HK-2 (cell line): ENCODE results near the gene TBCC.

Experiments
- DNase-seq: peaks from one replicate; pipeline ENCODE4 v3.0.0-alpha.2; 2018; ENCODE audit not compliant: unreplicated experiment

TBCC gene

GRCh38 chr6:42771741-42772100, 25.8 kb upstream of the TBCC start:
- DNase-seq: no peak

- DNase-seq: no peak
Observed at GRCh38 chr6:42769836-42770235, 23.9 kb upstream of the TBCC start.

GRCh38 chr6:42769051-42769450, 23.1 kb upstream of the TBCC start:
- no peak for DNase-seq

GRCh38 chr6:42766163-42766670, 20.3 kb upstream of the TBCC start:
- no peak for DNase-seq

GRCh38 chr6:42764911-42765648, 19.2 kb upstream of the TBCC start:
- no peak for DNase-seq

GRCh38 chr6:42762950-42763349, 17.0 kb upstream of the TBCC start:
- DNase-seq: no peak

- DNase-seq: no peak
Observed at GRCh38 chr6:42762426-42762859, 16.5 kb upstream of the TBCC start.

- DNase-seq: no peak
Observed at GRCh38 chr6:42761287-42762067, 15.6 kb upstream of the TBCC start.

GRCh38 chr6:42758756-42759430, 13.0 kb upstream of the TBCC start:
- DNase-seq: no peak

- DNase-seq: no peak
Observed at GRCh38 chr6:42756722-42757121, 10.8 kb upstream of the TBCC start.

GRCh38 chr6:42754759-42755158, 8.9 kb upstream of the TBCC start:
- DNase-seq: no peak

GRCh38 chr6:42751055-42751454, 5.2 kb upstream of the TBCC start:
- DNase-seq: no peak

- no peak for DNase-seq
Observed at GRCh38 chr6:42748203-42748898, 2.4 kb upstream of the TBCC start.

GRCh38 chr6:42746463-42747391, 824 bp upstream of the TBCC start:
- DNase-seq: peak; percentile 89

- peak; percentile 35 for DNase-seq
Observed at GRCh38 chr6:42745083-42745639, 742 bp downstream of the TBCC start.

GRCh38 chr6:42744351-42744893, 1.5 kb downstream of the TBCC start:
- no peak for DNase-seq

GRCh38 chr6:42742116-42742894, 3.6 kb downstream of the TBCC start:
- DNase-seq: no peak

- no peak for DNase-seq
Observed at GRCh38 chr6:42740725-42741124, 5.2 kb downstream of the TBCC start.

GRCh38 chr6:42735976-42736375, 9.9 kb downstream of the TBCC start:
- DNase-seq: peak; percentile 43
